Fibroblast of lung (primary cell): ENCODE measurements around the gene SPG11. TPM values are rescaled to one million over a fixed set of nuclear protein-coding genes. Genes with fewer than 3 reads are reported as not detected.

Experiments used
- DNase-seq, 2 donors: peaks; one replicate each; pipeline versions ENCODE4 v3.0.0 to v3.0.0-alpha.2; 2010; ENCODE audit warnings: low read depth in 2 of 2
- H2AFZ ChIP-seq: 2 replicates; pipeline ENCODE4 v1.5.1; 2012; ENCODE audit warnings: low read length, control low read depth, inconsistent platforms
- H3K27ac ChIP-seq: 2 replicates; pipeline ENCODE4 v1.5.1; 2011; ENCODE audit warnings: low read length, control low read depth; ENCODE audit not compliant: insufficient read depth
- H3K27me3 ChIP-seq: 2 replicates; pipeline ENCODE4 v1.5.1; 2011; ENCODE audit warnings: mild to moderate bottlenecking, low read length; ENCODE audit not compliant: control insufficient read depth, insufficient read depth
- H3K36me3 ChIP-seq: 2 replicates; pipeline ENCODE4 v1.5.1; 2011; ENCODE audit warnings: low read length; ENCODE audit not compliant: control insufficient read depth, insufficient read depth
- H3K4me1 ChIP-seq: 2 replicates; pipeline ENCODE4 v1.5.1; 2011; ENCODE audit warnings: low read length; ENCODE audit not compliant: control insufficient read depth, insufficient read depth; ENCODE audit errors: extremely low read depth
- H3K4me2 ChIP-seq: 2 replicates; pipeline ENCODE4 v1.5.1; 2011; ENCODE audit warnings: low read length, control low read depth; ENCODE audit not compliant: insufficient read depth; ENCODE audit errors: extremely low read depth
- H3K4me3 ChIP-seq, 4 experiments: fragments of 200-600 bp in 1 of 4; sonication (generic) in 1 of 4; replicated peaks in 1 of 4; 2 replicates each; pipeline ENCODE4 v1.5.1; 2011 to 2016; ENCODE audit warnings: low read length in 4 of 4, low read depth in 3 of 4, mild to moderate bottlenecking in 3 of 4, control low read depth in 2 of 4, inconsistent platforms in 1 of 4, mixed read lengths in 1 of 4; ENCODE audit not compliant: insufficient read depth in 1 of 4; ENCODE audit errors: control extremely low read depth in 1 of 4
- H3K79me2 ChIP-seq: 2 replicates; pipeline ENCODE4 v1.5.1; 2012; ENCODE audit warnings: mild to moderate bottlenecking, low read length, inconsistent platforms; ENCODE audit not compliant: control insufficient read depth, insufficient read depth
- H3K9ac ChIP-seq: 2 replicates; pipeline ENCODE4 v1.5.1; 2011; ENCODE audit warnings: mild to moderate bottlenecking, low read length, control low read depth; ENCODE audit not compliant: insufficient read depth
- H3K9me3 ChIP-seq: 2 replicates; pipeline ENCODE4 v1.5.1; 2012; ENCODE audit warnings: low read depth, low read length; ENCODE audit not compliant: control insufficient read depth, insufficient read depth
- H4K20me1 ChIP-seq: 2 replicates; pipeline ENCODE4 v1.5.1; 2011; ENCODE audit warnings: low read length; ENCODE audit not compliant: control insufficient read depth, insufficient read depth; ENCODE audit errors: extremely low read depth
- CTCF ChIP-seq, 2 donors: IDR thresholded peaks in 1 of 2; conservative IDR thresholded peaks in 1 of 2; 1 replicate in 1 of 2; 2 replicates in 1 of 2; pipeline ENCODE4 v1.5.1; 2011 to 2012; ENCODE audit warnings: low read length in 2 of 2, control low read depth in 1 of 2, inconsistent platforms in 1 of 2, low read depth in 1 of 2, mild to moderate bottlenecking in 1 of 2
- EZH2 ChIP-seq: IDR thresholded peaks from 2 replicates; pipeline ENCODE4 v1.5.1; 2012; ENCODE audit warnings: low read length, control low read depth, mild to moderate bottlenecking; ENCODE audit errors: missing control alignments
- polyA plus RNA-seq, 2 donors: library from polyadenylated mRNA; depleted of rRNA in 1 of 2; stranded (reverse) in 1 of 2; unstranded in 1 of 2; fragments of >200 nt; gene quantifications; 2 replicates each; pipeline ENCODE4 v1.2.1, GENCODE V29; 2011 to 2012; ENCODE audit warnings: missing spikeins in 1 of 2
- total RNA-seq: library from RNA; depleted of rRNA; stranded (reverse); fragments of >200 nt; gene quantifications from 2 replicates; pipeline ENCODE4 v1.2.1, GENCODE V29; 2014

The SPG11 gene
- total and polyA plus RNA-seq, 2 donors (not counting 1 experiment from before 2014, with no cell fraction given) = 35.6 to 95.9 TPM

- DNase-seq = no peak
- Histone ChIP-seq H3K27me3 (peaks cover 3% of the 10 kb centered on the region), H2AFZ (no peak overlapping the region), H3K27ac (no peak overlapping the region), H3K4me3 (no peak overlapping the region), H3K79me2 (peaks cover 14% of the 10 kb centered on the region), H3K4me2 (no peak overlapping the region), H4K20me1 (no peaks in the 10 kb centered on the region), H3K9ac (no peak overlapping the region), H3K4me1 (no peaks in the 10 kb centered on the region), H3K9me3 (no peaks in the 10 kb centered on the region), H3K36me3 (no peaks in the 10 kb centered on the region)
- TF ChIP-seq CTCF (conservative IDR thresholded peaks at IDR 0.05 in 1 of 2, IDR thresholded peaks at IDR 0.05 in 1 of 2; ENCODE audit: low read depth in 1 of 2, low read length in 2 of 2) (no peak), EZH2 (no peak)
These were observed 3.5 kb upstream of the SPG11 start for GRCh38 chr15:44667039-44667360.

- no peak overlapping the region for H3K9ac ChIP-seq
- DNase-seq = no peak
- no peaks in the 10 kb centered on the region for H3K36me3 ChIP-seq
- H3K4me2 ChIP-seq = no peak overlapping the region
- no peak overlapping the region for H3K27ac ChIP-seq
- H3K4me3 ChIP-seq = no peak overlapping the region
- H2AFZ ChIP-seq = no peak overlapping the region
- H3K9me3 ChIP-seq = no peaks in the 10 kb centered on the region
- no peak for TF ChIP-seq EZH2
- TF ChIP-seq CTCF (conservative IDR thresholded peaks at IDR 0.05 in 1 of 2, IDR thresholded peaks at IDR 0.05 in 1 of 2; ENCODE audit: low read depth in 1 of 2, low read length in 2 of 2) = no peak
- H3K79me2 ChIP-seq = peaks cover 16% of the 10 kb centered on the region
- H3K27me3 ChIP-seq = peaks cover 2% of the 10 kb centered on the region
- no peaks in the 10 kb centered on the region for H4K20me1 ChIP-seq
- no peaks in the 10 kb centered on the region for H3K4me1 ChIP-seq
These were observed 3.0 kb upstream of the SPG11 start for GRCh38 chr15:44666210-44667038.

DNA sequence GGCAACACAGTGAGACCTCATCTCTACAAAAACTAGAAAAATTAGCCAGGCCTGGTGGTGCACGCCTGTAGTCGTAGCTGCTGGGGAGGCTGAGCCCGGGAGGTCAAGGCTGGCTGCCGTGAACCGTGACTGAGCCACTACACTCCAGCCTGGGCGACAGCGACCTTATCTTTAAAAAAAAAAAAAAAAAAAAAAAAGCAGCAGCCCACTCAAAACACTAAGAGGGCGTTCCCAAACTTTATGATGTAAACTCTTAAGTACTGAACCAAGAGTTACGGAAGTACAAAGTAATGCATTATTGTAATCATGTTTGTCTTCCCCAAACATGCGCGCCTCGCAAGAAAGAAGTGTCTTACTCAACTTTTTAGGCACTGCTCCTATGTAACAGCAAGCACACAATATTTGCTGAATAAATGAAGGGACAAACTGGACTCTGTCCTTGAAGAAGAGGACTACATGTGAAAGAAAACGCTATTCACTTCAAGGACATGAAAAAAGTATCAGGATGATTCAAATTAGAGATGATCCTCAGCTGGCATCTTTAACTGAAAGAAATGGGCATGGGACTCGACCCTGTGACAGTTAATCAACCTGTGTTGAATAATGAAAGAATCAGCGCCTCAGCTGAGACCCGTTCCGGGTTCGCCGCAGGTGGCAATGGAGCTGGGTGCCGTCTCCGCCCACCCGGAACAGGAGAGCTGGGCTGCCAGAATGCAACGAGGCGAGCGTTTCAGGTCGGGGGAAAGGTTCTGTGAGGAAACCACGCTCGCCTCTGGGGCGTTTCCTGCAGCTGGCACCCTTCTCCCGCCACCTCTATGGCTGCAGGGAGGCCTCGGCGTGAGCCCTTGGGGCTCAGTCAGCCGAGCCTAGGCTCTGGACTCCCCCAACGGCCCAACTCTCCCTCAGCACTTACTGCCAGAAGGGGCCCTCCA is 718 bp downstream of the SPG11 start:
- H3K9ac ChIP-seq = peak overlapping the region; percentile 96
- H3K9me3 ChIP-seq = no peaks in the 10 kb centered on the region
- H3K4me2 ChIP-seq = peak overlapping the region; percentile 76
- H3K27me3 ChIP-seq = no peaks in the 10 kb centered on the region
- no peaks in the 10 kb centered on the region for H4K20me1 ChIP-seq
- H3K36me3 ChIP-seq = peaks cover 4% of the 10 kb centered on the region
- peak overlapping the region; percentile 94 to 99 (median 98) for H3K4me3 ChIP-seq
- peak overlapping the region; percentile 94 for H3K27ac ChIP-seq
- H2AFZ ChIP-seq = peak overlapping the region; percentile 89
- peaks cover 24% of the 10 kb centered on the region for H3K79me2 ChIP-seq
- DNase-seq = peak; percentile 59 to 64
- no peaks in the 10 kb centered on the region for H3K4me1 ChIP-seq
- no peak for TF ChIP-seq CTCF (conservative IDR thresholded peaks at IDR 0.05 in 1 of 2, IDR thresholded peaks at IDR 0.05 in 1 of 2; ENCODE audit: low read depth in 1 of 2, low read length in 2 of 2)
